T1000 (cell line): ENCODE measurements around the gene DENND1B.

Source experiments
- DNase-seq: peaks from one replicate; lab custom pipeline; 2025; ENCODE audit warnings: mixed read lengths; lab: John Stamatoyannopoulos, UW

DENND1B gene

DNA sequence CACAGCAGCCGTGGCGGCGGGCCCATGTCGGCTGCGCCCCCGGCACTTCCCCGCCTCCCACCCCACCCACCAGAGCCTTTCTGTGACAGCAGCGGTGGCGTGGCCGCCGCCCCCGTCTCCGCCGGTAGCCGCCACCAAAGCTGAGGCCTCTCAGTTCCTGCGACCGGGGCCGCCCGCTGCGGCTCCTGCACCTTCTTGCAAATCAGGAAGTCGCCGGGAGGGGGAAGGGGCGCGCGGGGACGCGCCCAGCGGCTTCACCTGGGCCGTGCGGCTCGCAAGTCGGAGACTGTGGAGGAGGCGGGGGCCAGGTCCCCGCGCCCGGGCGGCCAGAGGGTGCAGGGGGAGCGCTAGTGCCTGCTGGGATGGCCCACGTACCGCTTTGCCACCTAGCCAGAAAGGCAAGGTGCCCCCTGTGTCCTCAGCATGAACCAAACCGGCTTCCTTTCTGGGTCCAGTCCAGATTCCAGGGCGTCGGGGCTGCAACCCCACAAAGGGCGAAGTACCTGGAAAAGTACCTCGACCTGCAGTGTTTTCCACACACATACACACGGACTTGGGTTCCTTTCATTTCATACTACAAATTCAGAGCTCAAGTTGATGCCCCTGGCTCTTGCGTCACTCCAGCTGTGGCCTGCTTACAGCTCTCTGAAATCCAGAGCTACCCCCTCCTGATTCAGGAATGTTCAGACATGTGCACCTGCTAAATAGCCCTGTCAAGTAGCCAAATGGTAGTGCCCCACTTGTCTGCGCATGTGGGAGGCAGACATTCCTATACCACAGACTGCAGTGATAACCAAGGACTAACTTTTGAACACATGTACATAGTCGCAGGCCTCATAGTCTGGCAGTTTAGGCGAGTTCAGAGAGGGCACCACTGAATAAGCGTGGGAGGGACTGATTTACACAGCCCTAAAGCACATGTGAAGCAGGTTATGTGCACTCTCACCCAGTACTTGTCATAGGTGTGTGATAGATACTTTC is at the start of gene DENND1B:
Gene DENND1B (minus strand): TSS at position 199 of the 981 bp plus-strand sequence. CDS start 325 bp downstream, outside the sequence.
- peak; percentile 51 for DNase-seq

- DNase-seq = no peak
Observed at GRCh38 chr1:197814306-197814705, 39.0 kb upstream of the DENND1B start.

DNA sequence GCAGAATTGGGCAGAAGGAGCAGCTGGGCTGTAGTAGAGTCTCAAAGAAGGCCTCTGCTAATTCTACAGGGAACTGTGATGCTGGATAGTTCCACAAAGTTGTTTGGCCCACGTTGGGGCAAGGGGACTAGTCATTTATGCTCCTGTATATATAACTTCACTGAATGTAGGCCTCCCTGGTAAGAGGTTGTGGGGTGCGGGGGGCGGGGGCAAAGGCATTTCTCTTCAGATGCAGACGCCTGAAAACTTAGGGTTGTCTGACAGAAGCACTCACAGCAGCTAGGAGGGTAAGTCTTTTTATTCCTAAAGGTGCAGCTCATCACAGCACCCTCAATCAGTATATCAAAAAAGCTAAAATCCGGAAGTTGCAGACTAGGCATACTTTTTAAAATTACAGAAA is 38.5 kb upstream of the DENND1B start:
- DNase-seq = no peak

GRCh38 chr1:197811769-197812168 is 36.5 kb upstream of the DENND1B start:
- no peak for DNase-seq

DNA sequence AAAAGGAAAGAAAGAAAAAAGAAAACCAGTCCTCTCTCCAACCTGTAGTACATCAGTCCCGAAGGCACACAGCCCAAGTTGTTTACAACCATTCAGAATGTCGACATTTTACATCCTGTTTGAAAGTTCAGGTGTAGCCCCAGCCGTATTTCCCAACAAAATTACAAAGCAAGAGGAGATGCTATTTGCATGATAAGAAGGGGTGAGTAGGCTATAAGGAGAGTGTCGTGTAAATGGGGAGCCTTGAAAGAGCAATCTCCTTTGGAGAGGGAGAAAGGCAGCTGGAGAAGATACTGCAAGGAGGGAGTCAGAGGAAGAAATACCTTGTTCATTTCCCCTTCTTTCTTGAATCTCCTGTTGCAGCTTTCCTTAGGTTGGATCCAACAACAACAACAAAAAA is 35.5 kb upstream of the DENND1B start:
- DNase-seq = no peak

DNA sequence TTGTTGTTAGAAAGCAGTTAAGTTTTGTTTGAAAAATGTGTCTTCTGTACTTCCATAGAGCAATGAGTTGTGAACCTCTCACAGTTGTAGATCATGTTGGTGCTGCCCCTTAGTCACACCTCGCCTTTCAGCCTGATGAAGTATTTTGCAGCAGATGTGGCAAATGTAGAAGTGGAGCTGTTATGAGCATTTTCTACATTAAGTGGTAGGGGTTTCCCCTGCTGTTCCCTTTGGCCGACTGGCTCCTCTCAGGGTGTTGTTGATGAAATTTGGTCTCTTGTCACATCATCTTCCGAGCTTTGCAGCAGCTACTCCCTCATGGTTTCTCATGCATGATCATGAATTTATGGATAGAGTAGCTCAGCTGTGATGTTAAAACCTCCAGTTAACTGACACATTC is 33.6 kb upstream of the DENND1B start:
- DNase-seq = no peak

- no peak for DNase-seq
Observed at GRCh38 chr1:197807739-197808453, 32.6 kb upstream of the DENND1B start.

DNA sequence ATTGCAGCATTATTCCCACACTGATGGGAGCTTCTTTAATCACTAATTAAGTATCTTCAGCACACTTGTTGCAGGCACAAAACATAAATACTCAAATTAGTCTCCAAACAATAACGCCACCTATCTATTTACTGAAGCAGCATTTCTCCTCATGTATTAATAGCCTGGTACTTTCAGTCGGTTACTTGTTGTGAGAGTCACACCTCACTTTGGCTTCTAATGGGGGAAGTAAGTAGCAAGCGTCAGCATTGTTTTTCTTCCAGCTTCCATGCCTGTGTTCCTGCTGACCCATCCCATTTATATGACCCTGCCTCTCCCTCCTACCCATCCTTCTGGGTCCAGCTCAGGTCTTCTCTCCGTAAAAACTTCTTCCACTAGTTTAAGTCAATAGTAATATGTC is 31.9 kb upstream of the DENND1B start:
- no peak for DNase-seq

DNA sequence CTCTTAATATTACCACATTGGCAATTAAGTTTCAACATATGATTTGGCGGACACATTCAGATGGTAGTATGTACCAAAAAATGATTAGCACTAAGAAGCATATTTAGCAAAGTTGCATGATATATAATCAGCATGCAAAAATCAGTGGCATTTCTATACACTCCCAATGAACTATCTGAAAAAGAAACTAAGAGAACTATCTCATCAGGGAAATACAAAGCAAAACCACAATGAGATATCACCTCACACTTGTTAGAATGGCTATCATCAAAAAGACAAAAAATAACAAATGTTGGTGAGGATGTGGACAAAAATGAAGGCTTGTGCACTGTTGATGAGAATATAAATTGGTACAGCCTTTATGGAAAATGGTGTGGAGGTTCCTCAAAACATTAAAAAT is 31.4 kb upstream of the DENND1B start:
- DNase-seq = no peak

- DNase-seq = no peak
Observed at GRCh38 chr1:197801684-197802083, 26.4 kb upstream of the DENND1B start.

GRCh38 chr1:197801111-197801482 is 25.8 kb upstream of the DENND1B start:
- DNase-seq = no peak

- DNase-seq = no peak
Observed at GRCh38 chr1:197800379-197801110, 25.3 kb upstream of the DENND1B start.

- peak; percentile 67 for DNase-seq
Observed at GRCh38 chr1:197799271-197799670, 24.0 kb upstream of the DENND1B start.

GRCh38 chr1:197798492-197798891 is 23.2 kb upstream of the DENND1B start:
- DNase-seq = no peak

DNA sequence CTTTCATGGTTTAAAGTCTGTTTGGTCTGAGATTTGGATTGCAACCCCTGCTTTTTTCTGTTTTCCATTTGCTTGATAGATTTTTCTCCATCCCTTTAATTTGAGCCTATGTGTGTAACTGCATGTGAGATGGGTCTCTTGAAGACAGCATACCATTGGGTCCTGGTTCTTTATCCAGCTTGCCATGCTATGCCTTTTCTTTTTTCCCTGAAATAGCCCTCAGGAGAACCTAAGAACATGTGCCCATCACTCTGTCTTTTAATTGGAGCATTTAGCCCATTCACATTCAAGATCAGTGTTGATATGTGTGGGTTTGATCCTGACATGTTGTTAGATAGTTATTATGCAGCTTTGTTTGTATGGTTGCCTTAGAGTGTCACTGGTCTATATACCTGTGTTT is 21.7 kb upstream of the DENND1B start:
- DNase-seq = no peak

- no peak for DNase-seq
Observed at GRCh38 chr1:197788741-197789739, 13.8 kb upstream of the DENND1B start.

DNA sequence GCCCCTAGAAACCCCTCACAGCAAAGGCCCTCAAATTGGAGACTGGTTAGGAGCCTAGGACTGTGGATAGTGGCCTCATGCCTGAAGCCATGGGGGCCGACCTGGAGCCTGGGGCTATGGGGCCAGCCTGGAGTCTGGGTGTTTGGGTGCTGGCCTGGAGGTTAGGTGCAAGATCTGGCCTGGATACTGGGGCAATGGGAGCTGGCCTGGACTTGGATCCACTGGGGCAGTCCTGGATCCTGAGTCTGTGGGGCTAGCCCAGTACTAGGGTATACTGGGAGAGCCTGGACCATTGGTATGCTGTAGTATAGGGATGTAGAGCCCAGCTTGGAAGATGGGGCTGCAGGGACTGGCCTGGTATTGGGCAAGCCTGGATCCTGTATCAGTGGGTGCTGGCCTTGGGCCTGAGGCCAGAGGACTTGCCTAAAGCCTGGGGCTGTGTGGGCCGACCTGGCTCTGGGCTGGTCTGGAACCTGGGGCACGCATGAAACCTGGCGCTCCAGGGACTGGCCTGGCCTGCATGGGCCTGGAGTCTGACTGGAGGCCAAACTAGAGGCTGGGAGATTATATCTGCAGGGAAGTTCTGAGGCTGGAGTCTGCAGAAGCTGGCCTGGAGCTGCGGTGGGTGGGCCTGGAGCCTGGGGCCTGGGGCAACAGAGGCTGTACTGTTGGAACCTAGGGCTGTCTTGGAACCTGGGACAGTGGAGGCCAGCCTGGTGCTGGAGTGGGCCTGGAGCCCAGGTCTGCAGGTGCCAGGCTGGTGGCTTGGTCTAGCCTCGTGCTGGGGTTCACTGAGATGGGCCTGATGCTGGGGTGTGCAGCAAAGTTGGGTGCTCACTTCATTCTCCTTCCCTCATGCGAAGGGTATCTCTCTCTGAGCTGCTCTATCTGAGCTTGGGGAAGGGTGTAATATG is 12.6 kb upstream of the DENND1B start:
- DNase-seq = no peak

DNA sequence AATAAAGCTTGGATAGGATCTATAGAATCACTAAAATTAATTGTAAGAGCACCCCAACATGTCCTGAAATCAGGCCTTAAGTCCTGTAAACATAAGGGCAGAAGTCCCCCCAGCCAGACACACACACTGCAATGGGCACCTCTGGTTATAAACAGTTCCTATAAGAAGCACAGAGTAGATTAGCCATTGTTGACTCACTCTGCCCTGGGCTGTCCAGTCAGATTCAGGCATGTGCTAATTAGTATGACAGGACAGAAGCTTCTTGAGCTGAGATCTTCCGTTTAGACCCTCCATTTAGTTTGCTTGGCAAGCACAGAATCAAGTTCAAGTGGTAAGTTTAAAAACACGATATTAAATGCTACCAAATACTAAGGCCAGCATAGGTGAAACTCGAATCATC is 11.8 kb upstream of the DENND1B start:
- DNase-seq = peak; percentile 61

- no peak for DNase-seq
Observed at GRCh38 chr1:197786280-197786679, 11.0 kb upstream of the DENND1B start.

DNA sequence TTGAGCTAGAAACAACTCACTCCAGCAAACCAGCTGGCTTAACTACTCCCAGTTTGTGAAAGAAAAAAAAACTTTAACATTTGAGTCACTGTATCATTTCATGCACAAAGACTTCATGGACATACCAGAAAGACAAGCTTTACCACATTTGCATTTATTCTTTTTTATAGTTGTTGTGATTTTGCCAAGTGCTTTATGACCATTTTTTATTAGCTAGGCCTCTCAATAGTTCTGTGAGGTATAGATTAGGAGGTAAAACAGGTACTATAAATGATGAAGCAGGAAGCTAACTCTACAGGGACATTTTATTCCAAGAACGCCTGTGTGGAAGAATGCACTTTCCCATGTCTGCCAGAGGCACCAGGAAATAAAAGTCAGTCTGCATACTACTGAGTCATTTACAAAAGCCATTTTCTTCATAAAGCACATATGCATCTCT is 8.2 kb upstream of the DENND1B start:
- DNase-seq = no peak
